Uterus (tissue), 2 donors: ENCODE measurements around the gene VANGL2.

ENCODE experiments used
- POLR2A ChIP-seq, 2 donors: fragments of 450-650 bp; IDR thresholded peaks; one replicate each; pipeline ENCODE4 v1.6.1; 2016; ENCODE audit warnings: antibody characterized with exemption in 2 of 2, mild to moderate bottlenecking in 1 of 2, moderate library complexity in 1 of 2
- TF ChIP-seq, protein P1 (sequence below), 4 experiments: fragments of 200-600 bp in 2 of 4; fragments of 450-650 bp in 2 of 4; sonication (generic) in 2 of 4; IDR thresholded peaks; one replicate each; pipeline ENCODE4 v1.5.1; 2016 to 2019; ENCODE audit warnings: antibody characterized with exemption in 4 of 4, mild to moderate bottlenecking in 2 of 4, moderate library complexity in 1 of 4

DNA sequence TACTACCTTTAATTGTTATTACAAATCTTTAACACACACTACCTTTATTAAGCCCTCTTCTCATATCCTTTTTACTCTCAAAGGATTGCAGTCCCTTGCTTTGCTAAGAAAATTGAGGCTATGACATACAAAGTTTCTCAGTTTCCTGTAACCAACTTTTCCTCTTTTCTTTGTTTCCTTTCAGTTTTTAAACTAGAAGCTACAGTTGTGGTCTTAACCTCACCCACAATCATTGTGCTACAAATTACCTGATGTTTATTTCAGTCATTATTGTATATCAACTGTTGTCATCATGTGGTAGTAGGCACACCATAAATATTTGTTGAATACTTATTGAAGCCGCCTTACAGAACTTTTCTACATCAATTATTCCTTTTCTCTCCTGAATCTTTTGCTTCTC, 70.9 kb downstream of the VANGL2 start:
- TF ChIP-seq, protein P1, sequence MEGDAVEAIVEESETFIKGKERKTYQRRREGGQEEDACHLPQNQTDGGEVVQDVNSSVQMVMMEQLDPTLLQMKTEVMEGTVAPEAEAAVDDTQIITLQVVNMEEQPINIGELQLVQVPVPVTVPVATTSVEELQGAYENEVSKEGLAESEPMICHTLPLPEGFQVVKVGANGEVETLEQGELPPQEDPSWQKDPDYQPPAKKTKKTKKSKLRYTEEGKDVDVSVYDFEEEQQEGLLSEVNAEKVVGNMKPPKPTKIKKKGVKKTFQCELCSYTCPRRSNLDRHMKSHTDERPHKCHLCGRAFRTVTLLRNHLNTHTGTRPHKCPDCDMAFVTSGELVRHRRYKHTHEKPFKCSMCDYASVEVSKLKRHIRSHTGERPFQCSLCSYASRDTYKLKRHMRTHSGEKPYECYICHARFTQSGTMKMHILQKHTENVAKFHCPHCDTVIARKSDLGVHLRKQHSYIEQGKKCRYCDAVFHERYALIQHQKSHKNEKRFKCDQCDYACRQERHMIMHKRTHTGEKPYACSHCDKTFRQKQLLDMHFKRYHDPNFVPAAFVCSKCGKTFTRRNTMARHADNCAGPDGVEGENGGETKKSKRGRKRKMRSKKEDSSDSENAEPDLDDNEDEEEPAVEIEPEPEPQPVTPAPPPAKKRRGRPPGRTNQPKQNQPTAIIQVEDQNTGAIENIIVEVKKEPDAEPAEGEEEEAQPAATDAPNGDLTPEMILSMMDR (IDR thresholded peaks at IDR 0.05), result no peak
- TF ChIP-seq POLR2A (IDR thresholded peaks at IDR 0.05), result no peak
